ENCODE measurements around the gene C2orf76.

Gene C2orf76

GRCh38 chr2:119385466-119385865, 18.8 kb upstream of the C2orf76 start:
- no peak for TF ChIP-seq POU6F1 (CRISPR knock-in tag; IDR thresholded peaks at IDR 0.05; ENCODE audit: borderline replicate concordance, low read depth)
- no peak for TF ChIP-seq ZFP30 (CRISPR knock-in tag; IDR thresholded peaks at IDR 0.05)
- no peak for TF ChIP-seq ZNF70 (CRISPR knock-in tag; IDR thresholded peaks at IDR 0.05)
- no peak for TF ChIP-seq CREB5 (CRISPR knock-in tag; IDR thresholded peaks at IDR 0.05; ENCODE audit: low read depth)
- no peak for TF ChIP-seq ISL1 (CRISPR knock-in tag; IDR thresholded peaks at IDR 0.05)
- no peak for TF ChIP-seq PPARA (CRISPR knock-in tag; IDR thresholded peaks at IDR 0.05; ENCODE audit: borderline replicate concordance)
- no peak for TF ChIP-seq TSHZ2 (CRISPR knock-in tag; IDR thresholded peaks at IDR 0.05)
- no peak for TF ChIP-seq ZNF8 (CRISPR knock-in tag; IDR thresholded peaks at IDR 0.05)
- TF ChIP-seq SNAI2 (CRISPR knock-in tag; IDR thresholded peaks at IDR 0.05): no peak
- TF ChIP-seq ARNTL (CRISPR knock-in tag; IDR thresholded peaks at IDR 0.05; ENCODE audit: borderline replicate concordance, low read depth): no peak
- no peak for TF ChIP-seq TCF4 (CRISPR knock-in tag; IDR thresholded peaks at IDR 0.05; ENCODE audit: borderline replicate concordance)
- no peak for TF ChIP-seq ZNF565 (CRISPR knock-in tag; conservative IDR thresholded peaks at IDR 0.05; ENCODE audit: low read depth)
- TF ChIP-seq ZFP3 (CRISPR knock-in tag; IDR thresholded peaks at IDR 0.05): no peak
- no peak for TF ChIP-seq RARB (CRISPR knock-in tag; IDR thresholded peaks at IDR 0.05)
- TF ChIP-seq GLIS3 (CRISPR knock-in tag; IDR thresholded peaks at IDR 0.05): no peak
- TF ChIP-seq CSDC2 (CRISPR knock-in tag; IDR thresholded peaks at IDR 0.05): no peak
- TF ChIP-seq CSRNP3 (CRISPR knock-in tag; IDR thresholded peaks at IDR 0.05): no peak
- no peak for TF ChIP-seq ZC3H10 (CRISPR knock-in tag; IDR thresholded peaks at IDR 0.05)
- no peak for TF ChIP-seq TOX (CRISPR knock-in tag; IDR thresholded peaks at IDR 0.05; ENCODE audit: borderline replicate concordance)
- no peak for ATAC-seq

GRCh38 chr2:119384971-119385370, 18.3 kb upstream of the C2orf76 start:
- TF ChIP-seq ZNF565 (CRISPR knock-in tag; conservative IDR thresholded peaks at IDR 0.05; ENCODE audit: low read depth) (0 out of 2 replicates have a peak, but pooled peaks have one; percentile 28), CREB5 (CRISPR knock-in tag; IDR thresholded peaks at IDR 0.05; ENCODE audit: low read depth) (no peak), GLIS3 (CRISPR knock-in tag; IDR thresholded peaks at IDR 0.05) (no peak)
- ATAC-seq: no peak

- ATAC-seq: no peak
- TF ChIP-seq ARNTL (CRISPR knock-in tag; IDR thresholded peaks at IDR 0.05; ENCODE audit: borderline replicate concordance, low read depth) (no peak), ISL1 (CRISPR knock-in tag; IDR thresholded peaks at IDR 0.05) (no peak), PATZ1 (CRISPR knock-in tag; IDR thresholded peaks at IDR 0.05; ENCODE audit: borderline replicate concordance) (no peak), TOX (CRISPR knock-in tag; IDR thresholded peaks at IDR 0.05; ENCODE audit: borderline replicate concordance) (no peak), ZC3H10 (CRISPR knock-in tag; IDR thresholded peaks at IDR 0.05) (no peak), CREB5 (CRISPR knock-in tag; IDR thresholded peaks at IDR 0.05; ENCODE audit: low read depth) (no peak), CSDC2 (CRISPR knock-in tag; IDR thresholded peaks at IDR 0.05) (no peak), PPARA (CRISPR knock-in tag; IDR thresholded peaks at IDR 0.05; ENCODE audit: borderline replicate concordance) (no peak), BACH2 (CRISPR knock-in tag; IDR thresholded peaks at IDR 0.05; ENCODE audit: borderline replicate concordance) (no peak), ESRRG (CRISPR knock-in tag; IDR thresholded peaks at IDR 0.05) (no peak), RARB (CRISPR knock-in tag; IDR thresholded peaks at IDR 0.05) (no peak), TCF4 (CRISPR knock-in tag; IDR thresholded peaks at IDR 0.05; ENCODE audit: borderline replicate concordance) (no peak), ZNF70 (CRISPR knock-in tag; IDR thresholded peaks at IDR 0.05) (no peak)
Observed at GRCh38 chr2:119383410-119384140, 16.9 kb upstream of the C2orf76 start.
